Panc1 (cell line): Measurements from ENCODE around the gene KCNJ12.

Source experiments
- CTCF ChIP-seq: fragments of 450-650 bp; IDR thresholded peaks from 2 replicates; pipeline ENCODE4 v1.5.1; 2017; ENCODE audit warnings: mild to moderate bottlenecking
- POLR2AphosphoS5 ChIP-seq: IDR thresholded peaks from 2 replicates; pipeline ENCODE4 v1.6.1; 2012; ENCODE audit warnings: mild to moderate bottlenecking, low read depth, low read length, moderate library complexity
- REST ChIP-seq, 2 experiments: IDR thresholded peaks; 2 replicates each; pipeline ENCODE4 v1.6.1; 2011 to 2012; ENCODE audit warnings: low read depth in 2 of 2, control low read depth in 1 of 2, low read length in 1 of 2, mild to moderate bottlenecking in 1 of 2, moderate library complexity in 1 of 2; ENCODE audit not compliant: insufficient read depth in 1 of 2

GRCh38 chr17:21362331-21362931 is 13.7 kb upstream of the KCNJ12 start:
- TF ChIP-seq CTCF (no peak), POLR2AphosphoS5 (no peak), REST (IDR thresholded peaks at IDR 0.05; ENCODE audit: insufficient read depth in 1 of 2, low read depth in 2 of 2, low read length in 1 of 2) (no peak)
